HEK293 (cell line): ENCODE measurements around the gene HOXA3.

Experiments
- CTCF ChIA-PET: fragments of 350-600 bp; formaldehyde crosslinking; extraction: SDS; loops from one replicate; lab custom pipeline; 2021; ENCODE audit warnings: antibody characterized with exemption; lab: Yijun Ruan, JAX
- POLR2A ChIA-PET: fragments of 300-600 bp; formaldehyde crosslinking; extraction: SDS; loops from one replicate; lab custom pipeline; 2020; ENCODE audit warnings: antibody characterized with exemption, inconsistent platforms; lab: Yijun Ruan, JAX
- H3K27ac ChIP-seq: fragments of 200-500 bp; sonication (Bioruptor generic); 2 replicates; pipeline ENCODE4 v1.5.1; 2014; ENCODE audit warnings: low read depth, low read length, control low read depth, inconsistent platforms; ENCODE audit errors: extremely low read depth
- H3K36me3 ChIP-seq, 2 experiments: fragments of 200-500 bp in 1 of 2; sonication (Bioruptor generic) in 1 of 2; 1 replicate in 1 of 2; 2 replicates in 1 of 2; pipeline ENCODE4 v1.5.1; 2014 to 2017; ENCODE audit warnings: inconsistent platforms in 2 of 2, low read length in 2 of 2; ENCODE audit not compliant: control insufficient read depth in 2 of 2, insufficient read depth in 1 of 2
- H3K4me1 ChIP-seq: fragments of 200-500 bp; sonication (Bioruptor generic); 2 replicates; pipeline ENCODE4 v1.5.1; 2014; ENCODE audit warnings: mild to moderate bottlenecking, low read length, inconsistent platforms; ENCODE audit not compliant: control insufficient read depth, insufficient read depth
- H3K4me3 ChIP-seq: 2 replicates; pipeline ENCODE4 v1.5.1; 2011; ENCODE audit warnings: low read depth, mild to moderate bottlenecking, control low read depth, low read length, moderate library complexity
- H3K9me3 ChIP-seq: fragments of 200-500 bp; sonication (Bioruptor generic); 2 replicates; pipeline ENCODE4 v1.5.1; 2014; ENCODE audit warnings: low read depth, low read length, inconsistent platforms; ENCODE audit not compliant: control insufficient read depth, insufficient read depth
- BCL11A ChIP-seq: fragments of 450-650 bp; formaldehyde crosslinking; IDR thresholded peaks from 2 replicates; pipeline ENCODE4 v1.5.1; 2016; ENCODE audit warnings: low read depth, missing biosample characterization, missing genetic modification characterization
- BCL11B ChIP-seq: fragments of 450-650 bp; formaldehyde crosslinking; IDR thresholded peaks from 2 replicates; pipeline ENCODE4 v1.5.1; 2016; ENCODE audit warnings: low read depth, missing biosample characterization, missing genetic modification characterization
- ELK4 ChIP-seq: IDR thresholded peaks from 2 replicates; pipeline ENCODE4 v1.6.1; 2011; ENCODE audit warnings: mild to moderate bottlenecking, low read depth, low read length, borderline replicate concordance
- FEZF1 ChIP-seq: fragments of 450-650 bp; formaldehyde crosslinking; IDR thresholded peaks from 2 replicates; pipeline ENCODE4 v1.5.1; 2016; ENCODE audit warnings: missing biosample characterization, missing genetic modification characterization
- IKZF3 ChIP-seq: fragments of 450-650 bp; IDR thresholded peaks from 2 replicates; pipeline ENCODE4 v1.5.0; 2018; ENCODE audit warnings: missing biosample characterization, mild to moderate bottlenecking, missing genetic modification characterization, moderate library complexity
- OSR2 ChIP-seq: fragments of 450-650 bp; formaldehyde crosslinking; IDR thresholded peaks from 2 replicates; pipeline ENCODE4 v1.5.1; 2016; ENCODE audit warnings: missing biosample characterization, missing genetic modification characterization
- PRDM4 ChIP-seq: fragments of 450-650 bp; formaldehyde crosslinking; IDR thresholded peaks from 2 replicates; pipeline ENCODE4 v1.5.1; 2017; ENCODE audit warnings: missing biosample characterization, missing genetic modification characterization
- PRDM6 ChIP-seq: fragments of 450-650 bp; formaldehyde crosslinking; IDR thresholded peaks from 2 replicates; pipeline ENCODE4 v1.5.1; 2017; ENCODE audit warnings: missing biosample characterization, missing genetic modification characterization
- SP7 ChIP-seq: fragments of 450-650 bp; formaldehyde crosslinking; IDR thresholded peaks from 2 replicates; pipeline ENCODE4 v1.5.1; 2016; ENCODE audit warnings: missing biosample characterization, missing genetic modification characterization
- WT1 ChIP-seq: fragments of 450-650 bp; formaldehyde crosslinking; IDR thresholded peaks from 2 replicates; pipeline ENCODE4 v1.5.1; 2016; ENCODE audit warnings: missing biosample characterization, missing genetic modification characterization
- ZBTB44 ChIP-seq: fragments of 450-650 bp; IDR thresholded peaks from 2 replicates; pipeline ENCODE4 v1.5.1; 2018; ENCODE audit warnings: missing biosample characterization, mild to moderate bottlenecking, missing genetic modification characterization
- ZBTB8A ChIP-seq: fragments of 450-650 bp; formaldehyde crosslinking; IDR thresholded peaks from 2 replicates; pipeline ENCODE4 v1.5.1; 2016; ENCODE audit warnings: missing biosample characterization, missing genetic modification characterization
- ZEB2 ChIP-seq: fragments of 450-650 bp; formaldehyde crosslinking; IDR thresholded peaks from 2 replicates; pipeline ENCODE4 v1.5.1; 2016; ENCODE audit warnings: missing biosample characterization, missing genetic modification characterization
- ZNF221 ChIP-seq: fragments of 450-650 bp; formaldehyde crosslinking; IDR thresholded peaks from 2 replicates; pipeline ENCODE4 v1.5.1; 2017; ENCODE audit warnings: missing biosample characterization, missing genetic modification characterization, borderline replicate concordance
- ZNF341 ChIP-seq: fragments of 450-650 bp; formaldehyde crosslinking; IDR thresholded peaks from 2 replicates; pipeline ENCODE4; 2016; ENCODE audit warnings: low read depth, missing biosample characterization, missing genetic modification characterization
- ZNF366 ChIP-seq: fragments of 450-650 bp; formaldehyde crosslinking; conservative IDR thresholded peaks from 2 replicates; pipeline ENCODE4 v1.5.1; 2016; ENCODE audit warnings: missing biosample characterization, missing genetic modification characterization
- ZNF768 ChIP-seq: fragments of 450-650 bp; formaldehyde crosslinking; IDR thresholded peaks from 2 replicates; pipeline ENCODE4 v1.5.1; 2018; ENCODE audit warnings: missing biosample characterization, mild to moderate bottlenecking, missing genetic modification characterization
- ZNF843 ChIP-seq: fragments of 450-650 bp; formaldehyde crosslinking; IDR thresholded peaks from 2 replicates; pipeline ENCODE4 v1.5.1; 2016; ENCODE audit warnings: missing biosample characterization, missing genetic modification characterization

The HOXA3 gene

GRCh38 chr7:27121684-27122076 lies 30.7 kb downstream of the HOXA3 start:
- POLR2A ChIA-PET = no interaction called here

More at GRCh38 chr7:27121684-27122076, 30.7 kb downstream of the HOXA3 start:
- peak; percentile 44; the same call in 1 of the 2 replicates for TF ChIP-seq ZNF843 (tag by site-specific recombination)
- peak; percentile 95 for TF ChIP-seq PRDM6
- peak; percentile 92 for TF ChIP-seq WT1 (tag by site-specific recombination)
- no peak for TF ChIP-seq ELK4
- TF ChIP-seq SP7 = peak; percentile 66
- no peak for TF ChIP-seq BCL11A (tag by site-specific recombination)
- peak; percentile 83 for TF ChIP-seq IKZF3 (tag by site-specific recombination)
- no peak for TF ChIP-seq ZNF768 (tag by site-specific recombination)
- 0 out of 2 replicates have a peak, but pooled peaks have one; percentile 37 for TF ChIP-seq BCL11B
- TF ChIP-seq ZBTB44 (tag by site-specific recombination) = peak; percentile 69; the same call in 1 of the 2 replicates
- peak; percentile 61; the same call in 1 of the 2 replicates for TF ChIP-seq FEZF1 (tag by site-specific recombination)
- peak; percentile 29 for TF ChIP-seq ZBTB8A (tag by site-specific recombination)
- 0 out of 2 replicates have a peak, but pooled peaks have one; percentile 24 for TF ChIP-seq ZEB2
- 0 out of 2 replicates have a peak, but pooled peaks have one; percentile 55 for TF ChIP-seq PRDM4 (tag by site-specific recombination)
- TF ChIP-seq ZNF341 (tag by site-specific recombination) = peak; percentile 83
- TF ChIP-seq OSR2 (tag by site-specific recombination) = peak; percentile 57; the same call in 1 of the 2 replicates
- peak; percentile 81 for TF ChIP-seq ZNF366 (tag by site-specific recombination)
- TF ChIP-seq ZNF221 (tag by site-specific recombination) = no peak
- Histone ChIP-seq H3K4me1 (peaks cover 38% of the 10 kb centered on the region), H3K4me3 (no peak overlapping the region), H3K27ac (peak overlapping the region; percentile 4; the same call in 1 of the 2 replicates), H3K9me3 (no peaks in the 10 kb centered on the region), H3K36me3 (peaks cover 0 to 34% of the 10 kb centered on the region in 2 experiments; a peak in 1 of 3 replicates)
- CTCF ChIA-PET = interaction anchor here (0.7 to 1.8 kb wide), 2 partner anchors 9 to 196 kb away, joined by 3 to 7 read pairs; partner anchors contain the start of gene HOXA4
